Neural cell (in vitro differentiated cells): Measurements from ENCODE around the gene MAST2. TPM values are rescaled to one million over a fixed set of nuclear protein-coding genes. Genes with fewer than 3 reads are reported as not detected.

ENCODE experiments used
- H2AFZ ChIP-seq: fragments of 200-600, 300-800 bp; sonication (generic), shearing (Covaris generic); 2 replicates; pipeline ENCODE4 v1.6.0; 2014; ENCODE audit warnings: low read depth, mild to moderate bottlenecking, antibody characterized with exemption, low read length, moderate library complexity
- H3F3A ChIP-seq: fragments of 200-600 bp; shearing (Covaris generic); 2 replicates; pipeline ENCODE4 v1.6.1; 2016; ENCODE audit warnings: mild to moderate bottlenecking, moderate library complexity, mixed read lengths, antibody characterized with exemption, low read length; ENCODE audit not compliant: insufficient read depth, poor library complexity, severe bottlenecking
- H3K27ac ChIP-seq: fragments of 200-600, 300-800 bp; sonication (generic), shearing (Covaris generic); 2 replicates; pipeline ENCODE4 v1.5.1; 2014; ENCODE audit warnings: mild to moderate bottlenecking, low read length, moderate library complexity
- H3K27me3 ChIP-seq: fragments of 300-800, 200-600 bp; sonication (generic), shearing (Covaris generic); 2 replicates; pipeline ENCODE4 v1.6.0; 2014; ENCODE audit warnings: mild to moderate bottlenecking, low read depth, low read length, moderate library complexity; ENCODE audit not compliant: insufficient read depth
- H3K36me3 ChIP-seq: fragments of 300-800, 200-600 bp; sonication (generic), shearing (Covaris generic); 2 replicates; pipeline ENCODE4 v1.5.1; 2014; ENCODE audit warnings: mild to moderate bottlenecking, antibody characterized with exemption, low read length, moderate library complexity; ENCODE audit not compliant: insufficient read depth
- H3K4me2 ChIP-seq: fragments of 300-800, 200-600 bp; sonication (generic), shearing (Covaris generic); 2 replicates; pipeline ENCODE4 v1.6.0; 2014; ENCODE audit warnings: mild to moderate bottlenecking, low read length
- H3K4me3 ChIP-seq: fragments of 300-800, 200-600 bp; sonication (generic), shearing (Covaris generic); 2 replicates; pipeline ENCODE4 v1.5.1; 2014; ENCODE audit warnings: mild to moderate bottlenecking, low read length, moderate library complexity
- H3K79me2 ChIP-seq: fragments of 200-600 bp; shearing (Covaris generic); replicated peaks from 2 replicates; pipeline ENCODE4 v1.6.0; 2014; ENCODE audit warnings: mild to moderate bottlenecking, low read length, moderate library complexity; ENCODE audit not compliant: insufficient read depth
- H3K9ac ChIP-seq: fragments of 300-800, 200-600 bp; sonication (generic), shearing (Covaris generic); 2 replicates; pipeline ENCODE4 v1.6.1; 2016; ENCODE audit warnings: mild to moderate bottlenecking, low read length, mixed read lengths
- H3K9me2 ChIP-seq: fragments of 200-600 bp; shearing (Covaris generic); 2 replicates; pipeline ENCODE4 v1.6.1; 2016; ENCODE audit warnings: mild to moderate bottlenecking, low read length, mixed read lengths; ENCODE audit not compliant: insufficient read depth
- H3K9me3 ChIP-seq: fragments of 200-600, 300-800 bp; sonication (generic), shearing (Covaris generic); 2 replicates; pipeline ENCODE4 v1.6.1; 2016; ENCODE audit warnings: mild to moderate bottlenecking, mixed run types, low read length, moderate library complexity, mixed read lengths
- H4K20me1 ChIP-seq: fragments of 200-600 bp; shearing (Covaris generic); 2 replicates; pipeline ENCODE4 v1.6.1; 2016; ENCODE audit warnings: mild to moderate bottlenecking, mixed run types; ENCODE audit not compliant: insufficient read depth
- EP300 ChIP-seq: fragments of 450-650 bp; conservative IDR thresholded peaks from 2 replicates; pipeline ENCODE4 v1.6.1; 2014; ENCODE audit warnings: antibody characterized with exemption, mild to moderate bottlenecking, moderate library complexity; ENCODE audit not compliant: poor library complexity, severe bottlenecking
- MXI1 ChIP-seq: fragments of 450-650 bp; conservative IDR thresholded peaks from 2 replicates; pipeline ENCODE4 v1.6.1; 2014; ENCODE audit warnings: antibody characterized with exemption, mild to moderate bottlenecking; ENCODE audit not compliant: poor library complexity, severe bottlenecking
- POLR2AphosphoS5 ChIP-seq: IDR thresholded peaks from 2 replicates; pipeline ENCODE4 v1.6.1; 2012
- RAD21 ChIP-seq: fragments of 450-650 bp; conservative IDR thresholded peaks from 2 replicates; pipeline ENCODE4 v1.6.1; 2014; ENCODE audit warnings: antibody characterized with exemption, mild to moderate bottlenecking, moderate library complexity
- SMC3 ChIP-seq: fragments of 450-650 bp; conservative IDR thresholded peaks from 2 replicates; pipeline ENCODE4 v1.6.1; 2014; ENCODE audit warnings: antibody characterized with exemption, mild to moderate bottlenecking, moderate library complexity; ENCODE audit not compliant: poor library complexity
- polyA plus RNA-seq: library from polyadenylated mRNA; depleted of rRNA; stranded (reverse); fragments of >200 nt; gene quantifications from 2 replicates; pipeline ENCODE4 v1.2.3, GENCODE V29; 2014
- TF ChIP-seq, protein P1 (sequence below): IDR thresholded peaks from 2 replicates; pipeline ENCODE4 v1.6.1; 2012; ENCODE audit warnings: borderline replicate concordance
- TF ChIP-seq, protein P2 (sequence below): fragments of 450-650 bp; IDR thresholded peaks from 2 replicates; pipeline ENCODE4 v1.5.1; 2014; ENCODE audit warnings: antibody characterized with exemption, mild to moderate bottlenecking, moderate library complexity; ENCODE audit not compliant: poor library complexity, severe bottlenecking

Gene MAST2
- polyA plus RNA-seq, 1 donor from 2014 or later, result 22.2 TPM

DNA sequence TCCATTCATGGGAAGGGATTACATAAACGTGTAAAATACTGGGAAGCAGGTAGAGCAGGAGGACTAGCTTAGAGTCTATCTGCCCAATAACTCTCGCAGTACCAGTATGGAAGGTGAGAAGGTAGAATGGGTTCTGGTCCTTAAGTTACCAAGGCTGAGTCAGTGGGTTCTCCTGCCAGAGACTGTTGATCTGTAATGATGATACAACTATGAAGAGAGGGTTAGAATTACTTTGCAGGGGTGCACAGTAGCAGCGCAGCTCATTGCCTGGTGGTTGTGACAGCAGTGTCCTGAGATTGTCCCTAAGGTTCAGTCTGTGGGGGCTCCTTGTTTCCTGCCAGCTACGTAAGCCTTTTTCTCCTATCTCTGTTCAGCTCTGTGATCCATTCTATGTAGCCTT is 2.5 kb upstream of the MAST2 start:
- H3K27me3 ChIP-seq, result no peaks in the 10 kb centered on the region
- TF ChIP-seq EP300 (no peak), RAD21 (no peak), POLR2AphosphoS5 (no peak), MXI1 (no peak)
- TF ChIP-seq, protein P1, sequence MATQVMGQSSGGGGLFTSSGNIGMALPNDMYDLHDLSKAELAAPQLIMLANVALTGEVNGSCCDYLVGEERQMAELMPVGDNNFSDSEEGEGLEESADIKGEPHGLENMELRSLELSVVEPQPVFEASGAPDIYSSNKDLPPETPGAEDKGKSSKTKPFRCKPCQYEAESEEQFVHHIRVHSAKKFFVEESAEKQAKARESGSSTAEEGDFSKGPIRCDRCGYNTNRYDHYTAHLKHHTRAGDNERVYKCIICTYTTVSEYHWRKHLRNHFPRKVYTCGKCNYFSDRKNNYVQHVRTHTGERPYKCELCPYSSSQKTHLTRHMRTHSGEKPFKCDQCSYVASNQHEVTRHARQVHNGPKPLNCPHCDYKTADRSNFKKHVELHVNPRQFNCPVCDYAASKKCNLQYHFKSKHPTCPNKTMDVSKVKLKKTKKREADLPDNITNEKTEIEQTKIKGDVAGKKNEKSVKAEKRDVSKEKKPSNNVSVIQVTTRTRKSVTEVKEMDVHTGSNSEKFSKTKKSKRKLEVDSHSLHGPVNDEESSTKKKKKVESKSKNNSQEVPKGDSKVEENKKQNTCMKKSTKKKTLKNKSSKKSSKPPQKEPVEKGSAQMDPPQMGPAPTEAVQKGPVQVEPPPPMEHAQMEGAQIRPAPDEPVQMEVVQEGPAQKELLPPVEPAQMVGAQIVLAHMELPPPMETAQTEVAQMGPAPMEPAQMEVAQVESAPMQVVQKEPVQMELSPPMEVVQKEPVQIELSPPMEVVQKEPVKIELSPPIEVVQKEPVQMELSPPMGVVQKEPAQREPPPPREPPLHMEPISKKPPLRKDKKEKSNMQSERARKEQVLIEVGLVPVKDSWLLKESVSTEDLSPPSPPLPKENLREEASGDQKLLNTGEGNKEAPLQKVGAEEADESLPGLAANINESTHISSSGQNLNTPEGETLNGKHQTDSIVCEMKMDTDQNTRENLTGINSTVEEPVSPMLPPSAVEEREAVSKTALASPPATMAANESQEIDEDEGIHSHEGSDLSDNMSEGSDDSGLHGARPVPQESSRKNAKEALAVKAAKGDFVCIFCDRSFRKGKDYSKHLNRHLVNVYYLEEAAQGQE, result no peak

DNA sequence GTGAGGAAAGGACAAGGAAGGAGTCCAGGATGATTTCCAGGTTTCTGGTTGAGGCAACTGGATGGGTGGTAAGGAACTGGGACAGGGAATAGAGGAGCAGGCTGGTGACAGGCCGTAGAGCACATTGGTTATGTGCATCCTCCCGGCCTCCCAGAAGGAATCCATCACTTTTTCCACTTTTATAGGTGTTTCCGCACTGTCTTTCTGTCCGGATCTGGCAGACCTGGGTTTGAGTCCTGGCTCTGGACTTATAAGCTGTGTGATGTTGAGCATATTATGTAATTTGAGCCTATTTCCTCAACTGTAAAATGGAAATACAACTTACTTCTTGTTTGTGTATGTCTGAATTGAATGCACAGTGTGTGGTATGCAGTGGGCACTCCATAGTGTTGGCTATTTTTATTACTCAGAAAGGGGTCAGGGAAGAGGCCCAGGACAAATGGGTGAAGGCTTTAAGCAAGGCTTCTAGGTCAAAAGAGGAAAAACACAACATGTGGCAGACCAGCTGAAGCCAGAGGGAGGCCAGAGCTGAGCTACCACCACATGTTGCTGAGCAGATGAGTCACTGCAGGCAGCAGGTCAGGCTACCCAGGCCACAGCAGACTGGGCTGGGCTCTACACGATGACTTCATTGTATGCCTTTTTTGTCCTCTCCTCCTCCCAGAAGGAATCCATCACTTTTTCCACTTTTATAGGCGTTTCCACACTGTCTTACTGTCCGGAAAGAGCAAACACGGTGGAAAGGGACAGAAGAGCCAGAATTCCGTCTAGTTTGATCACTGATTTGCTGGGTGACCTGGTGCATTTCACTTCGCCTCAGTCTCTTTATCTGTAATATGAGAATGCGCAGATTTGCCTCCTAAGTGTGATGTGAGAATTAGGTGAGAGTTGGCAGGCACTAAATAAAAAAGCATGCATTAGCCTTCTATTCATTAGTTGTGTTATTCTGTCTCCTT is 791 bp upstream of the MAST2 start:
- peak overlapping the region; percentile 70 for H2AFZ ChIP-seq
- H3K36me3 ChIP-seq, result no peaks in the 10 kb centered on the region
- peak overlapping the region; percentile 62 for H3K9ac ChIP-seq
- peaks cover 29% of the 10 kb centered on the region for H3K79me2 ChIP-seq
- TF ChIP-seq, protein P2, sequence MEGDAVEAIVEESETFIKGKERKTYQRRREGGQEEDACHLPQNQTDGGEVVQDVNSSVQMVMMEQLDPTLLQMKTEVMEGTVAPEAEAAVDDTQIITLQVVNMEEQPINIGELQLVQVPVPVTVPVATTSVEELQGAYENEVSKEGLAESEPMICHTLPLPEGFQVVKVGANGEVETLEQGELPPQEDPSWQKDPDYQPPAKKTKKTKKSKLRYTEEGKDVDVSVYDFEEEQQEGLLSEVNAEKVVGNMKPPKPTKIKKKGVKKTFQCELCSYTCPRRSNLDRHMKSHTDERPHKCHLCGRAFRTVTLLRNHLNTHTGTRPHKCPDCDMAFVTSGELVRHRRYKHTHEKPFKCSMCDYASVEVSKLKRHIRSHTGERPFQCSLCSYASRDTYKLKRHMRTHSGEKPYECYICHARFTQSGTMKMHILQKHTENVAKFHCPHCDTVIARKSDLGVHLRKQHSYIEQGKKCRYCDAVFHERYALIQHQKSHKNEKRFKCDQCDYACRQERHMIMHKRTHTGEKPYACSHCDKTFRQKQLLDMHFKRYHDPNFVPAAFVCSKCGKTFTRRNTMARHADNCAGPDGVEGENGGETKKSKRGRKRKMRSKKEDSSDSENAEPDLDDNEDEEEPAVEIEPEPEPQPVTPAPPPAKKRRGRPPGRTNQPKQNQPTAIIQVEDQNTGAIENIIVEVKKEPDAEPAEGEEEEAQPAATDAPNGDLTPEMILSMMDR, result no peak
- TF ChIP-seq POLR2AphosphoS5 (no peak), SMC3 (no peak)
- H3K27me3 ChIP-seq, result no peaks in the 10 kb centered on the region
- H3K9me2 ChIP-seq, result no peaks in the 10 kb centered on the region
- H3K9me3 ChIP-seq, result no peaks in the 10 kb centered on the region
- H3F3A ChIP-seq, result peaks cover 4% of the 10 kb centered on the region
- H4K20me1 ChIP-seq, result no peaks in the 10 kb centered on the region
- H3K4me3 ChIP-seq, result peak overlapping the region; percentile 76
- peak overlapping the region; percentile 49 for H3K4me2 ChIP-seq
- H3K27ac ChIP-seq, result peak overlapping the region; percentile 29

More for the DNA sequence above, 2.5 kb upstream of the MAST2 start:
- no peak overlapping the region for H3K9ac ChIP-seq
- no peak overlapping the region for H3K4me2 ChIP-seq
- H3K9me3 ChIP-seq, result no peaks in the 10 kb centered on the region
- no peak overlapping the region for H3K27ac ChIP-seq
- H3K9me2 ChIP-seq, result no peaks in the 10 kb centered on the region
- no peaks in the 10 kb centered on the region for H4K20me1 ChIP-seq
- H3K79me2 ChIP-seq, result peaks cover 15% of the 10 kb centered on the region
- H3F3A ChIP-seq, result peaks cover 4% of the 10 kb centered on the region
- no peak overlapping the region for H3K4me3 ChIP-seq
- H3K36me3 ChIP-seq, result no peaks in the 10 kb centered on the region
- no peak overlapping the region for H2AFZ ChIP-seq
